PC-3 (cell line): ENCODE measurements around the gene VWA1.

Experiments used
- EZH2 ChIP-seq: fragments of 300-600 bp; sonication (generic); IDR thresholded peaks from one replicate; pipeline ENCODE4 v1.6.1; 2017; ENCODE audit warnings: antibody characterized with exemption, mild to moderate bottlenecking, low read length; ENCODE audit not compliant: unreplicated experiment
- TF ChIP-seq, protein P1 (sequence below): fragments of 300-600 bp; sonication (generic); conservative IDR thresholded peaks from 2 replicates; pipeline ENCODE4 v1.5.1; 2017; ENCODE audit warnings: antibody characterized with exemption, low read depth, mild to moderate bottlenecking, low read length

DNA sequence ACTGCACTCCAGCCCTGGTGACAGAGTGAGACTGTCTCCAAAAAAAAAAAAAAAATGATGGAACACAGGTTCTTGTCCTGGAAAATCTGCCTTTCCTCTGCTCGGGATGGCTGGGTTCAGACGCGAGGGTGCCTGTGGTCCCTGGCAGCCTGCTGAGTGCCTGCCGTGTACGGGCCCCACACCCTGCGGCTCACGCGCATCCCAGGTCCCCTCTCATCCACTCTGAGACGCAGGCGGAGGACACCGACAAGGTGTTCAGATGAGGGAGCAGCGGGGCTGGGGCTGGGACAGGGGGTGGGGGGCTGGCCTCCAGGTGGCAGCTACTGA, 10.1 kb upstream of the VWA1 start:
- TF ChIP-seq EZH2: no peak
- TF ChIP-seq, protein P1, sequence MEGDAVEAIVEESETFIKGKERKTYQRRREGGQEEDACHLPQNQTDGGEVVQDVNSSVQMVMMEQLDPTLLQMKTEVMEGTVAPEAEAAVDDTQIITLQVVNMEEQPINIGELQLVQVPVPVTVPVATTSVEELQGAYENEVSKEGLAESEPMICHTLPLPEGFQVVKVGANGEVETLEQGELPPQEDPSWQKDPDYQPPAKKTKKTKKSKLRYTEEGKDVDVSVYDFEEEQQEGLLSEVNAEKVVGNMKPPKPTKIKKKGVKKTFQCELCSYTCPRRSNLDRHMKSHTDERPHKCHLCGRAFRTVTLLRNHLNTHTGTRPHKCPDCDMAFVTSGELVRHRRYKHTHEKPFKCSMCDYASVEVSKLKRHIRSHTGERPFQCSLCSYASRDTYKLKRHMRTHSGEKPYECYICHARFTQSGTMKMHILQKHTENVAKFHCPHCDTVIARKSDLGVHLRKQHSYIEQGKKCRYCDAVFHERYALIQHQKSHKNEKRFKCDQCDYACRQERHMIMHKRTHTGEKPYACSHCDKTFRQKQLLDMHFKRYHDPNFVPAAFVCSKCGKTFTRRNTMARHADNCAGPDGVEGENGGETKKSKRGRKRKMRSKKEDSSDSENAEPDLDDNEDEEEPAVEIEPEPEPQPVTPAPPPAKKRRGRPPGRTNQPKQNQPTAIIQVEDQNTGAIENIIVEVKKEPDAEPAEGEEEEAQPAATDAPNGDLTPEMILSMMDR: no peak
